Activated naive CD4-positive, alpha-beta T cell (primary cell): ENCODE measurements around the gene XPNPEP2.
"Not testable (repeated sequence)": the region's sequence is repeated elsewhere in the genome, so short reads cannot be mapped to it uniquely, and the experiment has no call there.

Experiments used
- DNase-seq, 4 experiments: peaks; one replicate each; lab custom pipeline; 2025; lab: John Stamatoyannopoulos, UW

The XPNPEP2 gene

GRCh38 chrX:129719931-129720530 lies 18.7 kb upstream of the XPNPEP2 start:
- DNase-seq = no peak

DNA sequence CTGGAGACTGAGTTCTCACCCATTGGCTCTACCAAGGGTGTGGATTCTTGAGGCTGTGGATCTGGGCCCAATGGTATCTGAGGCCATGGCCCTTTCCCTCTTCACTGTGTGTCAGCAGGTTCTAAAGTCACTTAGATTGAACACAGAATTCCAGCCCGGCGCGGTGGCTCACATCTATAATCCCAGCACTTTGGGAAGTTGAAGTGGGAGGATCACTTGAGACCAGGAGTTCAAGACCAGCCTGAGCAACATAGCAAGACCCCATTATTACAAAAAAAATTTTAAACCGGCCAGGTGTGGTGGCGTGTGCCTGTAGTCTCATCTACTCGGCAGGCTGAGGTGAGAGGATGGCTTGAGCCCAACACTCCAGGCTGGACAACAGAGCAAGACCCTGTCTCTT lies 18.0 kb upstream of the XPNPEP2 start:
- DNase-seq = no peak

DNA sequence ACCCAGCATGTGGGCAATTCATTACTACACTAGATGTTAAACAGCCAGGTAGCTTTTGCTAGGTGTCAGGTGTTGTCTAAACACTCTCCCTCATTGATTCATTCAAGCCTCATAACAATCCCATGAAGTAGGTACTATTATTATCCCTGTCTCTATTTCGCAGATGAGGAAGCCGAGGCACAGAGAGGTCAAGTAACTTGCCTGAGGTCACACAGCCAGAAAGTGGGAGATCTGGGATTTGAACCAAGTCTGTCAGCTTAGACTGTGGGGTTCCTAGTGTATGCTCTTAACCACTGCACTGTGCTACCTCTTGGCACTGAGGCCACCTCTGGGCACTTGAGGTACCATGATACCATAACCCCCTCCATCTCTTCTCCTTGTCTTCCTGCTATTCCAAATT lies 17.4 kb upstream of the XPNPEP2 start:
- DNase-seq = no peak

DNA sequence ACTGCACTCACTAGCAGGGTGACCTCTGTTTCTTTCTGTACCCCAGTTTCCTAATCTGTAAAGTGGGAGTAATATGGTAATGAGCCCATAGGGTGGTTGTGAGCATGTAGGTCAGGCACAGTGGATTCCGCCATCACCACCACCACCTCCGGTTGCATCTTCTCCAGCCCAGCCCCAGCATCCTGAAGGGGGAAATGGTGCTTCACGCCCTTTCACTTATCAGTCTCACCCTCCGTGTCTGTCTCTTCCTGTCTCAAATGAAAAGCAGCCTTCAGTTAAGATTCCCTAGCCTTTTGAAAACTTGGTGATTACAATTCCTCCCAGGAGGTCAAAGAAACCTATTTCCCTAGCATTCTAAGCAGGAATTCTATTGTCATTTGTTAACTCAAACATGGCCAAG lies 16.9 kb upstream of the XPNPEP2 start:
- no peak for DNase-seq

- no peak for DNase-seq
These were observed 15.3 kb upstream of the XPNPEP2 start for GRCh38 chrX:129723511-129723910.

- DNase-seq = no peak
These were observed 14.0 kb upstream of the XPNPEP2 start for GRCh38 chrX:129724754-129725153.

DNA sequence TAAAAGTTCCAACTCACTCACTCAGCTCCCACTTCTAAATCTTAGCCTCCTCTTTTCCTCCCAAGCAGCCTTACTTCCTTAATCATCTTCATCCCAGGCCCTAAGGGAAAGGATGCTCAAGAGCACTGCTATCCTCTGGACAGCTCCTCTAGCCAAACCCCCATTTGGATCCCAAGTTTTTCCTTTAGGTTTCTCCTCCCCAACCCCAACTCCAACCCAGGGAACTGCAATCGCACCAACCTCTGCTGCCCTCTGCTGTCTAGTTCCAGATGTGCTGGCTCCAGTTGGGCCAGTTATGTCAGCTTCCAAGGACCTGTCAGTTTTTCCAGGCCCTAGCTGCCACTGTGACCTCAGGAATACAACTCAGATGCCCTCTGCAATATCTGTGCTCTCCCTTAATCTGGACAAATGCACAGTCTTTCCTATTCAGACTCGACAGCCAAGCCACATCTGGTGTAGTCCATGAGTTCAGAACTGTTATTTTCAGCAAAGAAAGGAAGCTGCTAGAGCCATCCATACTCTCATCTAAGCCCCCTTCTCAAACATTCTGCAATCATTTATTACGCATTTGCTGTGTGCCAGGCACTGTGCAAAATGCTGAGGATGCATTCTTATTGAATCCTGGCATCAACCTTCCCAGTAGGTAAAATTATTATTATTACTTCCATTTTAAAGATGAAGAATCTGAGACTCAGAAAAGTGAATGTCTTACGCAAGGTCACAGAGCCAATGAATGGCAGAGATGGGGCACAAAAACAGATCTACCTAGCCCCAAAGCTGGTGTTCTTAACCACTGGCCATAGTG lies 12.3 kb upstream of the XPNPEP2 start:
- no peak for DNase-seq

DNA sequence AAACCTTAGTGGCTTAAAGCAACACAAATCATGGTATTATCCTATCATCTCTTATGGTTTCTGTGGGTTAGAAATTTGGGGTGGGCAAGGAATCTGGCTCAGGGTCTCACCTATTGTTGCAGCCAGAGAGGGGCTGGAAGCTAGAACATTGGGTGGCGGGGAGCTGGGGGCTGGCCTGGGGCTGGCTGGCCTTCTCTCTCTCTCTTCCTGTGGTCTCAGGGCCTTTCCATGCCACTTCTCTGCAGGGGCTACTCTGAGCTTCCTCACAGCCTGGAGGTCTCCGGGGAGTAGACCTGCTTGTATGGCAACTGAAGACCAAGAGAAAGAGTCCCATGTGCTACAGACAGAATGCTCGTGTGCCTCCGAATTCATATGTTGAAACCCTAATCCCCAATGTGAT lies 10.7 kb upstream of the XPNPEP2 start:
- DNase-seq = no peak

GRCh38 chrX:129731228-129731627 lies 7.6 kb upstream of the XPNPEP2 start:
- no peak for DNase-seq

DNA sequence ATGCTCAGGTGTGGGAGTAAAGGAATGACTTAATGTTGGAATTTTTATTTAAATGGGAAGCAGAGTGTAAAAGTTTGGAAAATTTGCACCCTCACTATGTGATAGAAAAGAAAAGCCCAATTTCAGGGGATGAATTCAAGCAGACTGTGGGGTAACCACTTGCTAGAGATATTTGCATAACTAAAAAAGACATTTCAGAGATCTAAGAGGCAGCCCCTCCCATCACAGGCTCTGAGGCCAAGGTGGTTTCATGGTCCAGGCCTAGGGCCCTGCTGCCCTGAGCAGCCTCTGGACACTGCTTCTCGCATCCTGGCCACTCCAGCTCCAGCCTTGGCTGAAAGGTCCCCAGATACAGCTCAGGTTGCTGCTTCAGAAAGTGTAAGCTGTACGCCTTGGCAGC lies 5.9 kb upstream of the XPNPEP2 start:
- DNase-seq = no peak

DNA sequence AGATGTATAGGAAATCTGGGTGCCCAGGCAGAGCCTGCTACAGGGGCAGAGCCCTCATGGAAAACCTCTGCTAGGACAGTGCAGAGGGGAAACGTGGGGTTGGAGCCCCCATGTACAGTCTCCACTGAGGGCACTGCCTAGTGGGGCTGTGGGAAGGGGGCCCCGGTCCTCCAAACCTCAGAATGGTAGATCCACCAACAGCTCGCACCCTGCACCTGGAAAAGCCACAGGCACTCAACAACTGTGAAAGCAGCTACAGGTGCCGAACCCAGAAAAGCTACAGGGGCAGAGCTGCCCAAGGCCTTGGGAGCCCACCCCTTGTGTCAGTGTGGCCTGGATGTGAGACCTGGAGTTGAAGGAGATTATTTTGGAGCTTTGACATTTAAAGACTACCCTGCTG lies 5.4 kb upstream of the XPNPEP2 start:
- no peak for DNase-seq

DNA sequence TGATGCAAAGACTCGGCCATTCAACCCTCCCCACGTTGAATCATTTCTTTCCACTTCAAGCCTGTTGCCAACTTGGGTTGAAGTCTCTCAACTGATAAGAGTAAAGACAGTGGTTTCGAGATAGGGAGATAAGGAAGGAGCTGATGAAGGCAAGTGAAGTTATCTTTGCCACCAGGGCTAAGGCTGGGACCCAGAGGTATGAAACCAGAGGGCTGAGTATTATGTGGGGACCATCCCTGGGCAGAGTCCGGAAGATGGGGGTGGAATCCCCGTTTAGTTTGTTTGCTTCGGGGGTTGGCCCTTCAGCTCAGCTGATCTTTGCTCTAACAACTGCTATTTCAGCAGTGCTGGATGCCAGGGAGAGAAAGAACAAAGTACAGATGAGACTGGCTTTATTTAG lies 2.3 kb upstream of the XPNPEP2 start:
- DNase-seq = no peak

GRCh38 chrX:129737916-129738315 lies 863 bp upstream of the XPNPEP2 start:
- no peak for DNase-seq

DNA sequence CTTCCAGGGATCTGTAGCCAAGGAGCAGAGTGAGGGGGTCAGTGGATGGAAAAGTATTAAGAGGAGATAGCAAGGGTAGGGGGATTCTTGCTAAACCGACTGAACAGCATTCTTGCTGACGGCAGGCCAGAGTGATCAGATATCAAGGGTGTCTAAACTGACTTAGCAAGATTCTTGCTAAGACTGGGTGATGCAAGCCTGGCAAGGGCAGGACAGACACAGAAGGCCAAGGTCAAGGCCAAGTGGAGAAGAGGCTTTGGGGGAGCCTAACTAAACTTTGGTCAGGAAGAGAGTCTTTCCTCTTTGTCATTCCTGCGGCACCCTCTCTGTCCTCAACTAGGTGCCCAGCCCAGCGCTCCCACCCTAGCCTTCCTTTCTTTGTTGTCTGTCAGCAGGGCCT lies 799 bp downstream of the XPNPEP2 start:
- DNase-seq = no peak

DNA sequence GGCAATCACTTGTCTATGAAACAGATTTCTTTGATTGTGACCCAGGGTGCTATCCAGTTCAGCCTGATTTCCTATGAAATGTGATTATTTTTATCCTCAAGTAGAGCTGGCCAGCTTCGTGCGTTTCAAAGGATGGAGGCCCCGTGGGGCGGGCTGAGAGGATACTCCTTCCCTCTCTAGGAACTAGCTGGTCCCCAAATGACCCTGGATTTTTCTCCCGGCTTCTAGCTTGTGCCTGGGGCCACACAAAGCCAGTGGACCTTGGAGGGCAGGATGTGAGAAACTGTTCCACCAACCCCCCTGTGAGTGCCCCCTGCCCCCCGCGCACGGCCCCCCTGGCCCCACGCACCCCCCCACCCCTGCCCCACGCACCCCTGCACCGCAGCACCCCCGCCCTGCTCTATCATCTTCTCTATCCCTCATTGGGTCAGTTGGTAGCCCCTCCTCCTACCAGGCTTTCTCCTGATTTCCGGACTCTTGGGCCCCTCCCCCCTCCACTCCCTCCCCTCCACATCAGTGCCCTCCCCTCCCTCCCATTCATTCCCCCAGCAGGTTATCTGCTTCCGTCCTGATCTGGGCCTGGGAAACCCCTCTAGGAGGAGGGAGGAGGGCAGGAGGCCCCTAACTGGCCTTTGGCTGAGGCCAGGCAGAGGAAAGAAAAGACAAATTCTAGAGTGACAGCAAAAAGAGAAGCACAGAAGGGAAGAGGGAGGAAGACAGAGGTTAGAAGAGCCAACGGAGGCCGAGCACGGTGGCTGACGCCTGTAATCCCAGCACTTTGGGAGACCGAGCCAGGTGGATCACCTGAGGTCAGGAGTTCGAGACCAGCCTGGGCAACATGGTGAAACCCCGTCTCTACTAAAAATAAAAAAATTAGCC lies 3.3 kb downstream of the XPNPEP2 start:
- DNase-seq = no peak

DNA sequence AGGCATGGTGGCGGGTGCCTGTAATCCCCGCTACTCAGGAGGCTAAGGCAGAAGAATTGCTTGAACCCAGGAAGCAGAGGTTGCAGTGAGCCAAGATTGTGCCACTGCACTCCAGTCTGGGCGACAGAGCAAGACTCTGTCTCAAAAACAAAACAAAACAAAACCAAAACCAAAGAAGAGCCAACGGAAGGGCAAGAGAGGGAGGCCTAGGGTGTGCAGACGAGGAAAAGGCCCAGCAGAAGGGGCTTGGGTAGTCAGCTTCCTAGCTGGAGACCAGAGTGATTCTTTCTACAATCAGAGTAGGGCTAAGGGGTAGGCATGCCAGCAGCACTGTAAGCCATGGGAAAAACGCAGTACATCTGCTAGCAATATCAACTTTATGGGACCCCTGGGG lies 4.0 kb downstream of the XPNPEP2 start:
- DNase-seq = not testable (repeated sequence)

DNA sequence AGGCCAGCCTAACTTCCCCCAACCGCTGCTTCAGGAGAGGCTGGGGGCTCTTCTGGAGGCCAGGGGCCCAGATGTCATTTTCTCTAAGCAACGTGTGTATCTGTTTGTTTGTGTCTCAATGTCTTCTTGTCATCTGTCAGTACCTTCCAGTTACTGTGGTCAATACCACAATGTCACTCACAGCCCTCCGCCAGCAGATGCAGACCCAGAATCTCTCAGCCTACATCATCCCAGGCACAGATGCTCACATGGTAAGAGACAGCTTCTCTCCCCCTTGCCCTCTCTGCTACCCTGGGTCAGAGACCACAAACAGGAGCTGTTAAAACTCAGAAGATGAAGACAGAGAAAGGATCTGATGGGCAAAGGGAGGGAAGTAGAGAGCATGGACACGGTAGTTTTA lies 5.0 kb downstream of the XPNPEP2 start:
- DNase-seq = no peak

GRCh38 chrX:129744861-129745321 lies 6.1 kb downstream of the XPNPEP2 start:
- no peak for DNase-seq

GRCh38 chrX:129746557-129747470 lies 8.0 kb downstream of the XPNPEP2 start:
- no peak for DNase-seq

- no peak for DNase-seq
These were observed 8.8 kb downstream of the XPNPEP2 start for GRCh38 chrX:129747533-129747932.

DNA sequence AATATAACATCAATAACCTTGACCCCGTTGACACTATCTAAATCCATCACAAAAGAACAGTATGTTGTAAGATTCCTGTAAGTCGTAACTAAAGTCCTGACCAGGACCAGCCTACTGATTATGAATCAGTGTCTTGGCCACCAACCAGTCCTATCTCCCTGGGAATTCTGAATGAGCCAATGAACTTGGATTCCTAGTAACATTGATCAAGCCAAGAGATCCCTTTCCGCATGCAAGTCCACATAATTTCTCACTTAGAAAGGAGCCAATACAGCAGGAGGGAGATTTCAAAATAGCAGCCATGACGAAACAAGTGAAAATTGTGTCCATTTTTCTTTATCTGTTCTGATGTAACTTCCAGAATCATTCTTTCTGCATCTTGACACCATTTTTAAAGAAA lies 9.5 kb downstream of the XPNPEP2 start:
- DNase-seq = no peak

DNA sequence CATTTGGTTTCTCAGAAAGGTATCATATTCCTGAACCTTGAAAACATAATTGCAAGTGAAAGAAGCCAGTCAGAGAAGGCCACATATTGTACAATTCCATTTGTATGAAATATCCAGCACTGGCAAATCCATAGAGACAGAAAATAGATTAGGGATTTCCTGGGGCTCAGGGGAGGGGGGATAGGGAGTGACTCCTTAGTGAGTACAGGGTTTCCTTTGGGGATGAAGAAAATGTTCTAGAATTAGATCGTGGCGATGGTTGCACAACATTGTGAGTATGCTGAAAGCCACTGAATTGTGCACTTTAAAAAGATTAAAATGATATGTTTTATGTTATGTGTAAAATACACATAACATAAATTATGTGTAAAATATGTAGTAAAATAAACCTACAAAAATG lies 10.3 kb downstream of the XPNPEP2 start:
- DNase-seq = no peak
